ENCODE measurements around the gene SLC16A11.

DNA sequence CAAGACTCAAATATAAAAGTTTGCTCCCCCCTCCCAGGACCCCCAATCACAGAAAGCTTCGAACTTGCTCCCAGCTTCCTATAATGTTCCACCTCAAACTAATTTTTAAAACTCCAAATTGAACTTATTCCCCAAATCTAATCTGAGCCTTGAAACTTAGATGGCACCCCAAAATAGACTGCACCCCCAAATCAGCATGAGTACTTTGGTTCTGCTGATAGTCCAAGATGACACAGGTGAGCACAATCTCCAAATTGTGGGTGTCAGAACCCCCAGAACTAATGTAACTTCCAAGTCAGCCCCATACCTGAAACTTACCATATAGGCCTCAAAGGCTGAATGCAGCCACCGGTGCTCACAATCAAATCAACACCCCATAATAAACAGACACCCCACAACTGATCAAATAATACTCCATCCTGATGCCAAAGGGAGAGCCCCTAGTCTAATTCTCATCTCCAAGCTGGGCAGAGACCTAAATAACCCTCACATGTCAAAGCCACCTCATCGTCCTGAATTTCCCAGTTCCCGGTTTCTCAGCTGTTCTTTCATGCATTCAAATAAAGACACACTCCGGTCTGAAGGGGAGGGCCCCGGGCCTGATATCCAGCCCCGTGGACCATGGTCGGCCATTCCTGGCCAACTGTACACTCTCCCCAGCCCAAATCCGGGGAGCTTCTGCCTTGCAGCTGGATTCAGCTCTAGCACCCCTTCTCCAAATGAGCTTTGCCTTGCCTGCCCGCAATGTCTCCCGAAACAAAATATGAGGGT, 22.8 kb downstream of the SLC16A11 start:
- TF ChIP-seq POLR2A (IDR thresholded peaks at IDR 0.05; ENCODE audit: low read depth, low read length) (no peak), TAF1 (IDR thresholded peaks at IDR 0.05; ENCODE audit: borderline replicate concordance, low read depth, low read length) (no peak), POLR2AphosphoS5 (IDR thresholded peaks at IDR 0.05; ENCODE audit: low read depth, low read length) (no peak)
